Lung (tissue), 12 donors: ENCODE data around the gene COL5A2. TPM values are rescaled to one million over a fixed set of nuclear protein-coding genes. Genes with fewer than 3 reads are reported as not detected.

Experiments used
- ATAC-seq: fragments of 200-7000 bp; cut with Tn5 transposase; one replicate; pipeline ENCODE4 v1.9.1; 2020; ENCODE audit warnings: moderate number of reproducible peaks; ENCODE audit not compliant: insufficient read depth, low FRiP score
- DNase-seq, 3 donors: peaks; one replicate each; pipeline ENCODE4 v3.0.0-alpha.2; 2013 to 2017
- H3K27ac ChIP-seq, 2 donors: one replicate each; pipeline ENCODE4 v1.5.1; 2013; ENCODE audit warnings: mild to moderate bottlenecking in 2 of 2, moderate library complexity in 2 of 2, control low read depth in 1 of 2, inconsistent platforms in 1 of 2, low read depth in 1 of 2, low read length in 1 of 2
- H3K27me3 ChIP-seq, 3 donors: one replicate each; pipeline ENCODE4 v1.5.1; 2013; ENCODE audit warnings: low read length in 2 of 3; ENCODE audit not compliant: control insufficient read depth in 3 of 3, insufficient read depth in 3 of 3
- H3K36me3 ChIP-seq, 4 donors: one replicate each; pipeline ENCODE4 v1.5.1; 2013; ENCODE audit warnings: low read length in 4 of 4, mild to moderate bottlenecking in 1 of 4, moderate library complexity in 1 of 4; ENCODE audit not compliant: control insufficient read depth in 4 of 4, insufficient read depth in 4 of 4
- H3K4me1 ChIP-seq, 5 donors: one replicate each; pipeline ENCODE4 v1.5.1; 2013; ENCODE audit warnings: low read length in 5 of 5, mild to moderate bottlenecking in 2 of 5, moderate library complexity in 1 of 5; ENCODE audit not compliant: control insufficient read depth in 5 of 5, insufficient read depth in 5 of 5
- H3K4me3 ChIP-seq: one replicate; pipeline ENCODE4 v1.5.1; 2013; ENCODE audit warnings: mild to moderate bottlenecking, control low read depth, moderate library complexity
- H3K9ac ChIP-seq, 2 donors: one replicate each; pipeline ENCODE4 v1.5.1; 2013; ENCODE audit warnings: low read length in 2 of 2, control low read depth in 1 of 2; ENCODE audit not compliant: insufficient read depth in 1 of 2
- H3K9me3 ChIP-seq, 4 donors: one replicate each; pipeline ENCODE4 v1.5.1; 2013; ENCODE audit warnings: low read length in 3 of 4, mild to moderate bottlenecking in 1 of 4, moderate library complexity in 1 of 4; ENCODE audit not compliant: control insufficient read depth in 4 of 4, insufficient read depth in 3 of 4
- WGBS, 2 donors: extraction: QIAGEN DNeasy Blood & Tissue Kit; methylation state at CpG; one replicate each; pipeline ENCODE4 v1.1.7; 2013; 5-methylcytosine and 5-hydroxymethylcytosine counted together
- polyA plus RNA-seq, 2 donors: library from polyadenylated mRNA; stranded (reverse); fragments of 200-250 nt; gene quantifications; one replicate each; pipeline ENCODE4 v1.2.1, GENCODE V29; 2013
- total RNA-seq, 2 donors: library from RNA; depleted of rRNA in 1 of 2; stranded (reverse); fragments of >200 nt in 1 of 2; gene quantifications; one replicate each; pipeline ENCODE4 v1.2.1, GENCODE V29; 2014 to 2021
- TF ChIP-seq, protein P1 (sequence below): IDR thresholded peaks from 2 replicates; pipeline ENCODE4 v1.5.1; 2012; ENCODE audit warnings: mild to moderate bottlenecking; ENCODE audit errors: control extremely low read depth, extremely low read depth
- donor health status: control.
- donor health status: control.
- donor health status: Bipolar disorder and iron deficiency.
- donor health status: healthy.
- donor health status: DM: yes; HTN: yes; CAD: no.

COL5A2 gene
- total and polyA plus RNA-seq, 4 donors: 9.9 to 209 (median 48.8) TPM

DNA sequence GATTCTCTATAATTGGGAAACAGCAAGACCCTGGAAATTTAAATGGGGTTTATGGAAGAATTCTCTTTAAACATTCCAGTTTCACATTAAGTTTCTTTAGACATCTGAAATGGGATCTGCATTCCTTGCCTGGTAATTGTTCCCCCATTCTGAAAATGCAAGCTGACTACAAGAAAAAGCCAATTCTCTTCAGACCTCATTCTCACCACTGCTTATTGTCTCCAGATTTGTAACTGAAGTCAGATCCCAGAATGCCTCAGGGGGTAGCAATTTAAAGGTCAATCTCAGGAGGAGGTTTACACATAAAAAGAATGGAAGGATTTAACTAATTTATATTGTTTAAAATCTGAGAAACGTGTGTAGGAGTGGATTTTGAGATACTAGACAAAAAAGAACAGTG, 164.2 kb downstream of the COL5A2 start:
- no peaks in the 10 kb centered on the region for H3K9me3 ChIP-seq
- H3K9ac ChIP-seq: no peak overlapping the region
- peaks cover 0 to 18% (median 0%) of the 10 kb centered on the region in 5 donors for H3K4me1 ChIP-seq
- WGBS, 2 donors: 55 to 70% methylated on average over 1 of the region's 1 CpG
- DNase-seq (no peak), ATAC-seq (no peak)
- peaks cover 0 to 8% (median 6%) of the 10 kb centered on the region in 4 donors for H3K36me3 ChIP-seq
- no peaks in the 10 kb centered on the region for H3K27me3 ChIP-seq
- H3K27ac ChIP-seq: no peak overlapping the region
- H3K4me3 ChIP-seq: no peak overlapping the region
- TF ChIP-seq, protein P1, sequence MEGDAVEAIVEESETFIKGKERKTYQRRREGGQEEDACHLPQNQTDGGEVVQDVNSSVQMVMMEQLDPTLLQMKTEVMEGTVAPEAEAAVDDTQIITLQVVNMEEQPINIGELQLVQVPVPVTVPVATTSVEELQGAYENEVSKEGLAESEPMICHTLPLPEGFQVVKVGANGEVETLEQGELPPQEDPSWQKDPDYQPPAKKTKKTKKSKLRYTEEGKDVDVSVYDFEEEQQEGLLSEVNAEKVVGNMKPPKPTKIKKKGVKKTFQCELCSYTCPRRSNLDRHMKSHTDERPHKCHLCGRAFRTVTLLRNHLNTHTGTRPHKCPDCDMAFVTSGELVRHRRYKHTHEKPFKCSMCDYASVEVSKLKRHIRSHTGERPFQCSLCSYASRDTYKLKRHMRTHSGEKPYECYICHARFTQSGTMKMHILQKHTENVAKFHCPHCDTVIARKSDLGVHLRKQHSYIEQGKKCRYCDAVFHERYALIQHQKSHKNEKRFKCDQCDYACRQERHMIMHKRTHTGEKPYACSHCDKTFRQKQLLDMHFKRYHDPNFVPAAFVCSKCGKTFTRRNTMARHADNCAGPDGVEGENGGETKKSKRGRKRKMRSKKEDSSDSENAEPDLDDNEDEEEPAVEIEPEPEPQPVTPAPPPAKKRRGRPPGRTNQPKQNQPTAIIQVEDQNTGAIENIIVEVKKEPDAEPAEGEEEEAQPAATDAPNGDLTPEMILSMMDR: no peak

DNA sequence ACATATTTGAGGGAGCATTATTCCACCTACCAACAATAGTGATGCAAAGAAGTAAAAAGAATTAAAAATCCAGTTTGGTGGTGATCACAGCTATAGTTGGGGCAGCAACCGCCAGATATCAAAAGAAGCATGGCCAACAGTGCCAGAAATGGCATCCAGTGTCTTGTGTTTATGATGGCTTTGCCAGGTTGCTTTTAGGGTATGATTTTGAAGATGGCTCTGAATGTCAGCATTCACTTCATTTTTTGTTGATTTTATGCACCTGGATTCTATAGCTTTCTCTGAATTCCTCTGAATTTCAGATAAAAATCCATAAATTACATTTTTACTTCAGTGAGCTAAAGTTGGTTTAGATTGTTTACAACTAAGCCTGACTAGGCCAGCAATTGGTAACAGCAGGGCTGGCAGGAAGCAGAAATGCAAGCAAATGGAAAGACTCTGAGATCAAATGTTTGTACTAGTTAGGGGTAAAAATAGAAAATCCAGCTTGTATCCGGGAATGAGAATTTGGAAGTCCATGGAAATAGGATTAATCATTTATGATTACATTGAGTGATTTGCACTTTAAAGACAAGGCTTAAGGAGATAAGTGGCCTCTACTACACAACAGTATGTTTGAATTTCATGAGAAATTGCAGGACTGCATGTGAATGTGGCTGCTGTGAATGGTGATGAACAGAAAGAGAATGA, 165.0 kb downstream of the COL5A2 start:
- ATAC-seq: no peak
- DNase-seq: peak in 2 of 3 donors; percentile 67 to 69
- Histone ChIP-seq H3K27me3 (no peaks in the 10 kb centered on the region), H3K36me3 (peaks cover 0 to 15% (median 7%) of the 10 kb centered on the region in 4 donors), H3K4me1 (peaks cover 0 to 15% (median 0%) of the 10 kb centered on the region in 5 donors), H3K27ac (no peak overlapping the region), H3K9me3 (no peaks in the 10 kb centered on the region), H3K9ac (no peak overlapping the region), H3K4me3 (no peak overlapping the region)
- WGBS, 2 donors: 52 to 74% methylated on average over 2 of the region's 2 CpGs
- TF ChIP-seq, protein P1: no peak

DNA sequence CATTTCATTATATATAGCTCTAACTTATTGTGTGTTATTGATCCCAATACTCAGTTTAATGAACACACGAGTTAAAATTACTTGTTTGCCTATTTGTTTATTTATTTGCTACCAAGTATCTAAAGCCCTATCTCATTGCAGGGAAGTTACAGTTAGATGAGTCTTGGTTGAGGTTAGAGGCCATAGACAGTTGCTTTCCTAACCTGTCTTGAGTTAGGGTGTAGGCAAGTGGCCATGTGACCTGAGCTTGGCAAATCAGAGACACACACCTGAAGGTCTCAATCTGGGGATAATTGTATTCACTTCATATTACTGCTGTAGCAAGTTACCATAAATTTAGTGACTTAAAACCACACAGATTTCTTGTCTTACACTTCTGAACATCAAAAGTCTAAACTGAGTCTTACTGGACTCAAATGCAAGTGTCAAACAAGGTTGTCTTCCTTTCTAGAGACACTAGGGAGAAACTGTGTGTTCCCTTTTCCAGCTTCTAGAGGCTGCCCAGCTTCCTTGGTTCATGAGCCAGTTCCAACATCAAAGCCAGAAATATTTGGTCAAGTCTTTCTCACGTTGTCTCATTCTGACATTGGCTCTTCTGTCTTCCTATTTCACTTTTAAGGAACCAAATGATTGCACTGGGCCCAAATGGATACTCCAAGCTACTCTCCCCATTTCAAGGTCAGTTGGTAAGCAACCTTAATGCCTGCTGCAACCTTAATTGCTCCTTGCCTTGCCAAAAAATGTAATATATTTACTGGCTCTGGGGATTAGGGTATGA, 165.7 kb downstream of the COL5A2 start:
- TF ChIP-seq, protein P1: no peak
- Histone ChIP-seq H3K27me3 (no peaks in the 10 kb centered on the region), H3K27ac (no peak overlapping the region), H3K9ac (no peak overlapping the region), H3K4me3 (no peak overlapping the region), H3K36me3 (peaks cover 0 to 19% (median 9%) of the 10 kb centered on the region in 4 donors), H3K4me1 (peaks cover 0 to 9% (median 0%) of the 10 kb centered on the region in 5 donors), H3K9me3 (no peaks in the 10 kb centered on the region)
- WGBS, 2 donors: 71 to 77% methylated on average over 2 of the region's 2 CpGs
- no peak for ATAC-seq
- peak in 1 of 3 donors; percentile 40 for DNase-seq
